GM12875 (cell line): ENCODE measurements around the gene ACSL6.

ENCODE experiments used
- H3K4me3 ChIP-seq: one replicate; pipeline ENCODE4 v1.5.1; 2011; ENCODE audit warnings: low read depth, low read length, control low read depth
- TF ChIP-seq, protein P1 (sequence below): IDR thresholded peaks from 2 replicates; pipeline ENCODE4 v1.5.1; 2011; ENCODE audit warnings: low read depth, mild to moderate bottlenecking, control low read depth, inconsistent platforms, low read length, moderate library complexity, borderline replicate concordance; ENCODE audit not compliant: insufficient read depth

ACSL6 gene

DNA sequence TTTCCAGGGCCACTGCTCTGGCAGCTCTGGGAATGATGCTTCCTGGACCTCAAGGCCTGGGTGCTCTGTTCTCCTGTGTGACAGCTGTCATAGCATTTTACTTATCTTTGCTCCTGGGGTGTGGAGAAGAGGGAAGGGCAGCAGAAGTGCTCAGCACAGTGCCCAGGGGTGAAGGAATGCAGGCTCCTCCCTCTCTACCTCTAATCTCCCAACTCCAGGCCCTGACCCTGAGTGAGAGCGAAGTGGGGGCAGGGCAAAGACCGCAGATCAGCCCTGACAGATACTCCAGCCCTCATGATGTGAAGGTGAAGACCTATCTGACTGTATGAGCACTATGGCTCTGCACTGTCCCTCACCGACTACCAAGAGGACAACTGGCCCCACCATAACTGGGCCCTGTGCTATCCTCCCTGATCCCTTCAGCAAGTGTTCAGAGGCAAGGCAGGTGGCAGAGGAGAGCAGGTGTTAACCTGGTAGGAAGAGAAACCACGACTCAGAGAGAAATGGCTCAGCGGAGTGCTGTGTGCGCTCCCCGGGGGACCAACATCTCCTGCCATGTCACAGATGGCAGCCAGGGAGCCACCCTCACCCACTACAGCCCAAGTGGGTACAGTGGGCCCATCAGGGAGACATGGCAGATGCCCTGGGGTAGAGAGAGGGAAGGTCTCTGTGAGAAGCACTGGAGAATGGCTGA is 16.8 kb downstream of the ACSL6 start:
- TF ChIP-seq, protein P1, sequence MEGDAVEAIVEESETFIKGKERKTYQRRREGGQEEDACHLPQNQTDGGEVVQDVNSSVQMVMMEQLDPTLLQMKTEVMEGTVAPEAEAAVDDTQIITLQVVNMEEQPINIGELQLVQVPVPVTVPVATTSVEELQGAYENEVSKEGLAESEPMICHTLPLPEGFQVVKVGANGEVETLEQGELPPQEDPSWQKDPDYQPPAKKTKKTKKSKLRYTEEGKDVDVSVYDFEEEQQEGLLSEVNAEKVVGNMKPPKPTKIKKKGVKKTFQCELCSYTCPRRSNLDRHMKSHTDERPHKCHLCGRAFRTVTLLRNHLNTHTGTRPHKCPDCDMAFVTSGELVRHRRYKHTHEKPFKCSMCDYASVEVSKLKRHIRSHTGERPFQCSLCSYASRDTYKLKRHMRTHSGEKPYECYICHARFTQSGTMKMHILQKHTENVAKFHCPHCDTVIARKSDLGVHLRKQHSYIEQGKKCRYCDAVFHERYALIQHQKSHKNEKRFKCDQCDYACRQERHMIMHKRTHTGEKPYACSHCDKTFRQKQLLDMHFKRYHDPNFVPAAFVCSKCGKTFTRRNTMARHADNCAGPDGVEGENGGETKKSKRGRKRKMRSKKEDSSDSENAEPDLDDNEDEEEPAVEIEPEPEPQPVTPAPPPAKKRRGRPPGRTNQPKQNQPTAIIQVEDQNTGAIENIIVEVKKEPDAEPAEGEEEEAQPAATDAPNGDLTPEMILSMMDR: no peak

DNA sequence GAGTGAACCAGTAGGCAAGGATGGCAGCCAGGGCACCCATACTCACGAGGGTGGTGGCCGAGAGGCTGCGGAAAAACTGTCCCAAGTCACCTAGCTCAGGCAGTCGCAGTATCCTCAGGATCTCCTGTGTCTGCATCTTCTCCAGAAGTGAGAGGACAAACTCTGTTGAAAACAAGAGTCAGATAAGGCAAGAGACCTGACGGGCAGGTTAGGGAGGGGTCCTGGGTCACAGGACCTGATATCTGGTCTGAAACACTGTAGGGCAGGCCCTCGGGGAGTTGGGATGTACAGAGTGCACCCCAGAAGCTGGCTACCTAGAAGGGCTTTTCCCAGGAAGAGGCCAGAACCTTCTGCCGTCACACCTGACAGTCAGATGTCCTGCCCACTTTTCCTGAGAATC is 17.4 kb downstream of the ACSL6 start:
- TF ChIP-seq, protein P1: no peak
- no peak overlapping the region for H3K4me3 ChIP-seq

More for the DNA sequence above, 16.8 kb downstream of the ACSL6 start:
- no peak overlapping the region for H3K4me3 ChIP-seq

DNA sequence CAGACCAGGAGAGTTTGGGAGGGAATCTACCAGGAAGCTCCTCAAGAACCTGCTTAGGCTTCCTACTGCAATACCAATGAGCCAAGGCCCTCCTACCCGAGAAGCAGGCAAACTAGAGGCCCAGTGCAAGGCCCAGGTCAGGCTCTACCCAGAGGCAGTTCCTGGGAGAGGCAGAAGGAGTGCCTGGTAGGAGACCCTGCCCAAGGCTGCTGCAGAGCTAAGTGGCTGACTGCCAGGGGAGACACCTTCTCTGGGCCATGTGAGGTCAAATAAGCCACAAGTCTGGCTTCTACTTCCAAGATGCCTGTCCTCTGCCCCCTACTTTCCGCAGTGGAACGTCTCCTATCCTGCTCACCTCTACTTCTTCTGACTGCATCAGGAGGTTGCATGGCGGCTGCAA is 17.8 kb downstream of the ACSL6 start:
- TF ChIP-seq, protein P1: no peak
- H3K4me3 ChIP-seq: no peak overlapping the region

DNA sequence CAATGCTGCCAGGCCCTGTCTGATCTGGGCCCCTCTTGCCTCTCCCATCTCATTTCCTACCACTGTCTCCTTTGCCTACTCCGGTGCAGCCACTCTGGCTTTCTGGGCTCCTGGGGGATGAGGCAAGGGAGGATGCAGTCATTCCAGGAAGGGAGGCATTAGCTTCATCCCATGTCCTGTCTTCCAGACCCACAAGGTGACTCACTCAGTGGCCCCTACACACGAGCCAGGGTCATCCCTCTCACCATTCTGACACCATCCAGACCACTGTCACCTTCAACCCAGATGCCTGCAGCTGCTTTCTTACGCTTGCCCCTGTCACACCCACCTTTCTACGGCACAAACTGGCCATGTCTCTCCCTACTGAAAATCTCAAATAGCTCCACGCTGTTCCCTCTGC is 19.1 kb downstream of the ACSL6 start:
- TF ChIP-seq, protein P1: no peak

DNA sequence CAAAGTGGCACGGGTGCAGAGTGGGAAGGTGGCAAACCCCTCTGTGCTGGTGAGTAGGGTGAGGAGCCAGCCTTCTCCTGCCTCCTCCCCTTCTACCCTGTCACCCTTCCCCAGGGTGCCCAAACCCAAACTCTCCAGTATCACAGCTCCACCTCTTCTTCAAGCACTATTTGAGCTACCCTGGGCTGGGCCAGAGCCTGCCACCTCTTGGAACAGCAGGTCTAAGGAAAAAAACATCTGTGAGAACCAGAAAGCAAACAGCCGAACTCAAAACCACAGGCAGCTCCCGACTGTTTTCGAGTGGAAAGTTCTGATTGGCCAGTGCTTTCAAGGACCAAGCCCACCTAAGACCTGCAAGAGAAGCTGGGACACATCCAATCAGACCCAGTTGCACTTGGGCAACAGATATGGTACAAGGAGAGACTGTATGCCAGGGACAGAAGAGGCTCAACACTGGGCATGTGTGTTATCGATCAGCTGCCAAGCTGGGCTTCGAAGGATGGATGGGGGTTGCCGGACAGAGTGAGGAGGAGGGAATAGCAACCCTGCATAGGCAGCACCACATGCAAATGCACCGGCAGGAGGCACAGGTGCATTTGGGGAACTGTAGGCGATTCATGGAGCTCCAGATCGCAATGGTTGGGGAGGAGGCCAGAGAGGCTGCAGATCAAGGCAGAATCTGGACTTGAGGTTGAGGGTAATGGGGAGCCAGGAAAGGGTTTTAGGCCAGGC is 19.7 kb downstream of the ACSL6 start:
- TF ChIP-seq, protein P1: no peak
- no peak overlapping the region for H3K4me3 ChIP-seq

More for the DNA sequence above, 19.1 kb downstream of the ACSL6 start:
- no peak overlapping the region for H3K4me3 ChIP-seq

DNA sequence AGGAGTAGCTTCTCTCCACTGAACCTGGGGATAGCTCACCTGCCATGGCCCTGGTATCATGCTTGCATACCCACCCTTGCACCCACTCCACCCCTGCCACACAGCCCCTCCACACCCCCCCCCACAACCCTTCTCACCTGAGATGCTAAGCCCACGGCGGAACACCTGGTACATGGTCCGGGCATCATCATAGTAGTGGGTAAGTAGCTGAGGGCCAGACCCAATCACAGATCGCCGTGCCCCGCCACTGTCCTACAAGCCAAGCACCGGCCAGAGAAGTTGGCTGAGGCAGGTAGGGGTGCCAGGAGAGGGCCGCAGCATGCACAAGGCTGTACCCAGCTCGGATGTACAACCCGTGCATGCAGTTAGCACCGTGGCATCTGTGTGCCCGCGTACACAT is 20.7 kb downstream of the ACSL6 start:
- no peak overlapping the region for H3K4me3 ChIP-seq
- TF ChIP-seq, protein P1: no peak

DNA sequence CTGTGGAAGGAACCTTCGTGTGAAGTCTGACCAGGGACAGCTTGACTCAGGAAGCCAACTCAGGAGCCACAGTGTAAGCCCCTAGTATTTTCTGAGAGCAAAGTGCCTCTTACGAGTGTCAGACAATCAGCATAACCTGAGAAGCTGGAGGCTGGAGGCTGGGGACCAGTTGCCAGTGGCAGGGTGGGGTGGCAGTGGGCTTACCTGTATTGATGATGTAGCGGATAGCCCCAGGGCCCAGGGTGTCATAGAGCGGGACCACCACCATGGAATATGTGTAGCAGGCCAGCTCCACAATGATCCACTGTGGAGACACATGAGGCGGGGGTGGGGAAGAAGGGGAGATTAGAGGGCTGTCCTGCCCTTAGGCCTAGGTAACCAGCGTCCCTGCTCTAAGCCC is 22.9 kb downstream of the ACSL6 start:
- no peak overlapping the region for H3K4me3 ChIP-seq
- TF ChIP-seq, protein P1: no peak
